IPS-18a (cell line): Measurements from ENCODE around the gene TCTN2.

ENCODE experiments used
- H3K27ac ChIP-seq: one replicate; pipeline ENCODE4 v1.5.1; 2013; ENCODE audit warnings: low read length
- H3K27me3 ChIP-seq: one replicate; pipeline ENCODE4 v1.6.1; 2013; ENCODE audit warnings: mild to moderate bottlenecking, low read length; ENCODE audit not compliant: control insufficient read depth, insufficient read depth
- H3K36me3 ChIP-seq: one replicate; pipeline ENCODE4 v1.6.1; 2013; ENCODE audit warnings: low read depth, low read length; ENCODE audit not compliant: control insufficient read depth
- H3K4me1 ChIP-seq: one replicate; pipeline ENCODE4 v1.6.1; 2013; ENCODE audit warnings: low read depth, low read length; ENCODE audit not compliant: control insufficient read depth
- H3K4me3 ChIP-seq: one replicate; pipeline ENCODE4 v1.5.1; 2013; ENCODE audit warnings: low read length
- H3K9ac ChIP-seq: one replicate; pipeline ENCODE4 v1.6.1; 2013; ENCODE audit warnings: mild to moderate bottlenecking, low read length, moderate library complexity
- H3K9me3 ChIP-seq: one replicate; pipeline ENCODE4 v1.6.1; 2013; ENCODE audit warnings: low read depth, low read length; ENCODE audit not compliant: control insufficient read depth

The TCTN2 gene

DNA sequence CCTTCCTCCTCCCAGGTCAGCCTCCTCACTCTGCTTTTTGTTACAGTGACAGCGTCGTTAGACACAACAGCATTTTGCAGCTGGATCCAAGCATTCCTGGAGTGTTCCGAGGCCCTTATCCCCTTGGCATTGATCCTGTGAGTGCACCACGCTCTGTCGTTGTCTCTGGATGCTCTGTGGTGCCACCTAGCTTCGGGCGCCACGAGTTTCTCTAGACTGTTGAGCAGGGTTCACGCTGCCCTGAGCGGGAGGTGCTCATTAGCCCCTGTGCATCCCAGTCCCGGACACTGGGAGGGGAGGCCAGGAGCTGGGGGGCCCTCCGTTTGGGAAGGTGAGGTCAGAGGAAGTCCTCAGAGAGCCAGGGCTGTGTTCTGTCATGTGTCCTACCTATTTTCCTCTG, 73.9 kb downstream of the TCTN2 start:
- Histone ChIP-seq H3K9ac (no peak overlapping the region), H3K27ac (no peak overlapping the region)

DNA sequence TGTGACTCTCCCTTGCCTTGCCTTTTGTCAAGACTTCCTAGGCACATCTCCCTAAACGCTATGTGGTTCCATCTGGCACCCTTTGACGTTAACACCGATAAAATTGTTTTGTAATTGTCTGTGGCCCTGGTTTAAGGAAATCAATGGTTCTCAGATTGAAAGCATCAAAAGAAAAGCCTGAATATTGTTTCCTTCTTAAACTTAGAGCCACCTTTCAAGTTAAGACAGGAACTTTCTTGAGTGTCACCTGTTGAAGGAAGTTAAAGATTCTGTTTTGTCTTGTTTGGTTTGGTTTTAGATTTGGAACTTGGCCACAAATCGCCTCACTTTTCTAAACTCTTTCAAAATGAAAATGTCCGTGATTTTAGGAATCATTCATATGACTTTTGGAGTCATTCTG, 76.4 kb downstream of the TCTN2 start:
- no peaks in the 10 kb centered on the region for H3K4me1 ChIP-seq
- H3K27ac ChIP-seq = no peak overlapping the region
- H3K4me3 ChIP-seq = no peak overlapping the region
- no peak overlapping the region for H3K9ac ChIP-seq
- H3K9me3 ChIP-seq = no peaks in the 10 kb centered on the region
- H3K27me3 ChIP-seq = no peaks in the 10 kb centered on the region
- peaks cover 71% of the 10 kb centered on the region for H3K36me3 ChIP-seq

More for the DNA sequence above, 73.9 kb downstream of the TCTN2 start:
- Histone ChIP-seq H3K27me3 (no peaks in the 10 kb centered on the region), H3K9me3 (no peaks in the 10 kb centered on the region), H3K36me3 (peaks cover 81% of the 10 kb centered on the region), H3K4me1 (no peaks in the 10 kb centered on the region), H3K4me3 (no peak overlapping the region)

DNA sequence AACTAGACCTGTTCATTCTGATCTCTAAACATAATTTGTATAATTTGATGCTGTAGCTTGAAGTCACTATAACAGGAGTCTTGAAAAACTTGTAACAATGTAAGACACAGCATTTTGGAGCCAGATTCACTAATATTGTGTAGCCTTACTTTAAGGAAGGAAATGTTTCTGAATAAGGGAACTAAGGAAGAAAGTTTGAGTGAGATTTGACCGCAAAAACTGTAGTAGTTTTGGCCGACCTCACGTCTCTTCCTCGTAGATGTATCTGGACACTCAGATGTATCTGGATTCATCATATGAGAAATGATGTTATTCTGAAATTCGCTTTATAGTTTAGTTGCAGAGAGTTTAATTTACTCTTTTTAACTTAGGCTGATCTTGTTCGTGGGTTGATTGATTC, 77.2 kb downstream of the TCTN2 start:
- Histone ChIP-seq H3K4me3 (no peak overlapping the region), H3K27ac (no peak overlapping the region), H3K9ac (no peak overlapping the region), H3K9me3 (no peaks in the 10 kb centered on the region), H3K36me3 (peaks cover 70% of the 10 kb centered on the region), H3K27me3 (no peaks in the 10 kb centered on the region), H3K4me1 (no peaks in the 10 kb centered on the region)

DNA sequence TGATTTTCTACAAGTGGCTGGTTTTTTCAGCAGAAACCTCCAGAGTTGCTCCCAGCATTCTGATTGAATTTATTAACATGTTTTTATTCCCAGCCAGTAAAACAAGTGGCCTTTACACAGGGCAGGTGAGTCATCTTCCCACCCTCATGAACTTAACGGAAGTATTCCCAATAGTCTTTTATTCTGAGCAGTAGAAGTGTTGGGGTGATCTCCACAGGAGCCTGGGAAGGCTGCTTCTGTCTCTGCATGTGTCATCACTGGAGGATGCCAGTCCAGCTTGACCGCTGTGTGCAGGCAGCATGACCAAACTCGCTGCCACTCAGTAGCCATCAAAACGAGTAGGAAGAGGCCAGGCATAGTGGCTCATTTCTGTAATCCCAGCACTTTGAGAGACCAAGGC, 77.7 kb downstream of the TCTN2 start:
- Histone ChIP-seq H3K36me3 (peaks cover 70% of the 10 kb centered on the region), H3K9ac (no peak overlapping the region), H3K4me1 (no peaks in the 10 kb centered on the region), H3K4me3 (no peak overlapping the region), H3K27me3 (no peaks in the 10 kb centered on the region), H3K9me3 (no peaks in the 10 kb centered on the region), H3K27ac (no peak overlapping the region)

DNA sequence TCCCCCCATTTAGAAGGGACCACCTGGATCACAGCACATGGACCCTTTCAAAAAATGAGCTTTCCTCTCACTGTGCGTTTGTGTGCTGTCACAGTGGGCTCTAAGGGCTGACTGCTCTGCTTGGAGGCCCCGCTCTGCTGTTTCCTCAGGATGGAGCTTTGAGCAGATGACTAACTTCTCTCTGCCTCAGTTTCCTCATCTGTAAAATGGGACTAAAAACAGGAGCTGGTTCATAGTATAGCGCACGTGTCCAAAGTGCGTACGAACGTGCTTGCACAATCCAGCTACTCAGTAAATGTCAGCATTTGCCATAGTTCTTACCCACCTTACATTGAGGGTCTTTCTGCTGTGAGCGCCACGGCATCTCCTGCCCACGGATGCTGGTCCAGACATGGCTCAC, 78.4 kb downstream of the TCTN2 start:
- Histone ChIP-seq H3K27me3 (no peaks in the 10 kb centered on the region), H3K4me1 (no peaks in the 10 kb centered on the region), H3K9ac (no peak overlapping the region), H3K4me3 (no peak overlapping the region), H3K27ac (no peak overlapping the region), H3K9me3 (no peaks in the 10 kb centered on the region), H3K36me3 (peaks cover 70% of the 10 kb centered on the region)

DNA sequence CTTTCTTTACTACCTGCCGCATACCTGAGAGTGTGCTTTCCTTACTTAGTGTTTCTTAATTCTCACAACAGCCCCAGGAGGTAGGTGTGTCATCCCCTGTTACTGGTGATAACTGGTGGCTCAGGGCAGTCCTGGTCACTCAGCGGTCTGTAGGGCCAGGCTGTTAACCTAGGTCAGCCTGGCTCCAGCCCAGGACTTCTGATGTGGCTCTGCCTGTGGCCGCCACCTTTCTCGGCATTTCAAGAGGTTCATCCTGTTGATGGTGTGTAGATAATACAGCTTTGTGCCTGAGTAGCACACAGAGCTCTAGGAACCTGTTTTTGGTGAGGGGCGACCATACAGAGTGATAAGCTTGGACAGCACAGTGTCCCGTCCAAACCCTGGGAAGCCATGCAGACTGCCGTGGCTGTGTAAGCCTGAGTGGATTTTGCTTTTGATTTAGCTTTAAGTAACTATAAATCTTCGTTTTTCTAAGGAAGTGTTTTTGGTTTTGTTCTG, 79.3 kb downstream of the TCTN2 start:
- Histone ChIP-seq H3K4me3 (no peak overlapping the region), H3K27me3 (no peaks in the 10 kb centered on the region), H3K4me1 (no peaks in the 10 kb centered on the region), H3K27ac (no peak overlapping the region), H3K9ac (no peak overlapping the region), H3K36me3 (peaks cover 69% of the 10 kb centered on the region), H3K9me3 (no peaks in the 10 kb centered on the region)

DNA sequence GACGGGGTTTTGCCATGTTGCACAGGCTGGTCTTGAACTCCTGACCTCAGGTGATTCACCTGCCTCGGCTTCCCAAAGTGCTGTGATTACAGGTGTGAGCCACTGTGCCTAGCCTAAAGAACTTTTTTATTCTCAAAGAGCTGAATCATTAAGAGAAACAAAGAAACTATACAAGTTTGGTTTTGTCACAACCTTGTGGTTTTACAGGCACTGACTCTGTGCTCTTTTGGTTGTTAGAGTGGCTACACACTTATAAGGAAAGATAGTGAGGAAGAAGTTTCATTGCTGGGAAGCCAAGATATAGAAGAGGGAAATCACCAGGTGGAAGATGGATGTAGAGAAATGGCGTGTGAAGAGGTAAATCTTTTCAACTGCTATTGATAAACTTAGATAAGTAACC, 81.1 kb downstream of the TCTN2 start:
- no peak overlapping the region for H3K9ac ChIP-seq
- H3K27me3 ChIP-seq = no peaks in the 10 kb centered on the region
- peaks cover 69% of the 10 kb centered on the region for H3K36me3 ChIP-seq
- no peak overlapping the region for H3K27ac ChIP-seq
- H3K4me1 ChIP-seq = no peaks in the 10 kb centered on the region
- no peaks in the 10 kb centered on the region for H3K9me3 ChIP-seq
- no peak overlapping the region for H3K4me3 ChIP-seq

DNA sequence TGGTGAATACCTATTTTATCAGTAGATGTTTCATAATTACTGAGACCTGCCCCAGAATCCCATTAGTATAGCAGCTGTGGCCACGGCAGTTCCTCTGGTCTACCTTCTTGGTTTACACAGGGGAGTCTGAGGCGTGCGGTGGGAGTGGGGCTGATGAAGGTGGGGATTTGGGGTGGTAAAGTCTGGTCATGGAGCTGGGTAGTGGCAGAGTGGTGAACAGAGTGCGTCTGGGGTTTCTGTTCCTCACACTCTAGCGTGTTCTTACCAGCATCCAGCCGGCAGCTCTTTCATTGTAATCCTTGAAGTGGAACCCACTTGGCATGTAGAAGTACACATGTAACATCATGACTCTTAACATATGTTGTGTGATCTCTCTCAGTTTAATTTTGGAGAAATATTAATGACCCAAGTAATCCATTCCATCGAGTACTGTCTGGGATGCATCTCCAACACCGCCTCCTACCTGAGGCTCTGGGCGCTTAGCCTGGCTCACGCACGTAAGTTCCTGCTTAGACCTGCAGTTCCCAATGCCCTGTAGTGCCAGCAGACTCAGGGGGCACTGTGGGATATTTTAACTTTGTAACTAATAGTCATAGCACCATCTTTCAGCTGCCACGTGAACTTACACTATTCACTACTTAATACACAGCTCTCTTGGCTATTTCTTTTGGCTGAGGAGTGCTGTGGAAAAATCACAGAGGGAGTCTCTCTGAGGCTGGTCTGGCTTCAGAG, 83.3 kb downstream of the TCTN2 start:
- H3K4me1 ChIP-seq = no peaks in the 10 kb centered on the region
- H3K9ac ChIP-seq = no peak overlapping the region
- H3K9me3 ChIP-seq = no peaks in the 10 kb centered on the region
- H3K36me3 ChIP-seq = peaks cover 62% of the 10 kb centered on the region
- H3K27me3 ChIP-seq = no peaks in the 10 kb centered on the region
- H3K4me3 ChIP-seq = no peak overlapping the region
- H3K27ac ChIP-seq = no peak overlapping the region

DNA sequence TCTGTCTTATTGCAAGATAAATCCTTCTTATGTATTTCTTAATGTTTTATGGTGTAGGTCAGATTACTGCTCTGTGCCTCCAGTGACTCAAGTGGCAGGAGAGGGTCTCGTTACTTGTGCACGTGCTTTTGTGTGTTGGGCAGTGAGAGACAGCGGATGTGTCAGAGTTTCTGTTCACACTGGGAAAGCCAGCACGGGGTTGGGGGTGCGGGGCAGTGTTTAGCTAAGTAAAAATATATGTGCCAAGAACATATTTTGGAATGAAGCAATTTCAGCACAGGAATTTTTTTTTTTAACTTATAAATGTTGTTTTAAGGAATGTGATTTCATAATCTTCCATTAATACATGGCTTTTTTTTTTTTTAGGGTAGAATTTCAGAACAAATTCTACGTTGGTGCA, 86.6 kb downstream of the TCTN2 start:
- no peaks in the 10 kb centered on the region for H3K9me3 ChIP-seq
- peaks cover 43% of the 10 kb centered on the region for H3K36me3 ChIP-seq
- H3K27ac ChIP-seq = no peak overlapping the region
- H3K4me3 ChIP-seq = no peak overlapping the region
- no peak overlapping the region for H3K9ac ChIP-seq
- peaks cover 5% of the 10 kb centered on the region for H3K4me1 ChIP-seq
- peaks cover 8% of the 10 kb centered on the region for H3K27me3 ChIP-seq
